HUES64 (cell line): ENCODE results near the gene SRP68.
"Not testable (repeated sequence)": the region's sequence is repeated elsewhere in the genome, so short reads cannot be mapped to it uniquely, and the experiment has no call there.

Source experiments
- H3K27ac ChIP-seq: 2 replicates; pipeline ENCODE4 v1.7.0; 2013; ENCODE audit warnings: low read depth, low read length, inconsistent platforms
- H3K27me3 ChIP-seq: 2 replicates; pipeline ENCODE4 v1.6.1; 2013; ENCODE audit warnings: mild to moderate bottlenecking, low read length; ENCODE audit not compliant: insufficient read depth
- H3K36me3 ChIP-seq: 2 replicates; pipeline ENCODE4 v1.6.1; 2013; ENCODE audit warnings: mild to moderate bottlenecking, low read length; ENCODE audit not compliant: insufficient read depth
- H3K4me1 ChIP-seq: 2 replicates; pipeline ENCODE4 v1.6.1; 2013; ENCODE audit warnings: mild to moderate bottlenecking, low read length, moderate library complexity; ENCODE audit not compliant: insufficient read depth
- H3K4me3 ChIP-seq: 2 replicates; pipeline ENCODE4 v1.5.1; 2013; ENCODE audit warnings: mild to moderate bottlenecking, low read length, moderate library complexity
- H3K9ac ChIP-seq: 2 replicates; pipeline ENCODE4 v1.6.1; 2013; ENCODE audit warnings: mild to moderate bottlenecking, low read depth, low read length
- H3K9me3 ChIP-seq: 2 replicates; pipeline ENCODE4 v1.6.1; 2013; ENCODE audit warnings: low read depth, low read length; ENCODE audit not compliant: insufficient read depth
- WGBS: fragments of 150-250, 120-280 bp; methylation state at CpG from one replicate; pipeline ENCODE4 v1.1.7; 2013; ENCODE audit warnings: missing lambda C conversion rate; 5-methylcytosine and 5-hydroxymethylcytosine counted together

Gene SRP68

GRCh38 chr17:76080768-76081287, 8.5 kb upstream of the SRP68 start:
- H3K4me3 ChIP-seq, result no peak overlapping the region
- H3K9ac ChIP-seq, result 0 out of 2 replicates have a peak overlapping the region, but pooled peaks have one; percentile 48
- H3K4me1 ChIP-seq, result peaks cover 14% of the 10 kb centered on the region
- H3K27me3 ChIP-seq, result peaks cover 40% of the 10 kb centered on the region
- 60% methylated on average over 6 of the region's 6 CpGs for WGBS
- H3K27ac ChIP-seq, result no peak overlapping the region
- H3K9me3 ChIP-seq, result no peaks in the 10 kb centered on the region
- H3K36me3 ChIP-seq, result peaks cover 37% of the 10 kb centered on the region

- no peak overlapping the region for H3K27ac ChIP-seq
- H3K27me3 ChIP-seq, result peaks cover 47% of the 10 kb centered on the region
- 9% methylated on average over 23 of the region's 23 CpGs for WGBS
- H3K4me1 ChIP-seq, result peaks cover 14% of the 10 kb centered on the region
- H3K9me3 ChIP-seq, result no peaks in the 10 kb centered on the region
- H3K36me3 ChIP-seq, result peaks cover 31% of the 10 kb centered on the region
- peak overlapping the region; percentile 44 for H3K4me3 ChIP-seq
- H3K9ac ChIP-seq, result peak overlapping the region; percentile 48
Measured at GRCh38 chr17:76079956-76080767, 7.8 kb upstream of the SRP68 start.

- Histone ChIP-seq H3K9ac (no peak overlapping the region; the same call in 1 of the 2 replicates), H3K4me1 (peaks cover 14% of the 10 kb centered on the region), H3K27me3 (peaks cover 53% of the 10 kb centered on the region), H3K4me3 (peak overlapping the region; percentile 44; the same call in 1 of the 2 replicates), H3K36me3 (peaks cover 24% of the 10 kb centered on the region), H3K27ac (no peak overlapping the region), H3K9me3 (no peaks in the 10 kb centered on the region)
- WGBS, result 53% methylated on average over 9 of the region's 9 CpGs
Measured at GRCh38 chr17:76079535-76079955, 7.2 kb upstream of the SRP68 start.

GRCh38 chr17:76078860-76079534, 6.7 kb upstream of the SRP68 start, which contains the start of gene ZACN:
Gene ZACN, plus strand, starts transcription at chr17:76079182. Its CDS starts 83 bp downstream, at chr17:76079265.
- Histone ChIP-seq H3K36me3 (peaks cover 19% of the 10 kb centered on the region), H3K4me1 (peaks cover 14% of the 10 kb centered on the region), H3K4me3 (peak within 1 kb of the TSS; percentile 44), H3K9me3 (no peaks in the 10 kb centered on the region), H3K27ac (no peak within 1 kb of the TSS), H3K27me3 (peaks cover 59% of the 10 kb centered on the region), H3K9ac (peak within 1 kb of the TSS; percentile 48)
- WGBS, result 80% methylated on average over 17 of the region's 17 CpGs

- H3K27ac ChIP-seq, H3K4me3 ChIP-seq, H3K9me3 ChIP-seq, H3K9ac ChIP-seq: not testable (repeated sequence)
- Histone ChIP-seq H3K27me3 (peaks cover 65% of the 10 kb centered on the region), H3K4me1 (peaks cover 14% of the 10 kb centered on the region), H3K36me3 (peaks cover 13% of the 10 kb centered on the region)
- 85% methylated on average over 5 of the region's 5 CpGs for WGBS
Measured at GRCh38 chr17:76078370-76078769, 6.1 kb upstream of the SRP68 start.

- WGBS, result 54% methylated on average over 10 of the region's 12 CpGs
- Histone ChIP-seq H3K27me3 (peaks cover 68% of the 10 kb centered on the region), H3K36me3 (peaks cover 6% of the 10 kb centered on the region), H3K27ac (no peak overlapping the region), H3K9ac (no peak overlapping the region), H3K4me1 (peaks cover 14% of the 10 kb centered on the region), H3K4me3 (no peak overlapping the region), H3K9me3 (no peaks in the 10 kb centered on the region)
Measured at GRCh38 chr17:76077584-76078110, 5.3 kb upstream of the SRP68 start.

- Histone ChIP-seq H3K9me3 (no peaks in the 10 kb centered on the region), H3K9ac (no peak overlapping the region), H3K4me3 (peak overlapping the region; percentile 39), H3K4me1 (peaks cover 14% of the 10 kb centered on the region), H3K36me3 (no peaks in the 10 kb centered on the region), H3K27me3 (peaks cover 68% of the 10 kb centered on the region), H3K27ac (no peak overlapping the region)
- 11% methylated on average over 82 of the region's 82 CpGs for WGBS
Measured at GRCh38 chr17:76076765-76077583, 4.7 kb upstream of the SRP68 start.

- H3K9me3 ChIP-seq, result no peaks in the 10 kb centered on the region
- no peak overlapping the region for H3K27ac ChIP-seq
- H3K4me1 ChIP-seq, result peaks cover 14% of the 10 kb centered on the region
- 6% methylated on average over 41 of the region's 41 CpGs for WGBS
- H3K27me3 ChIP-seq, result peaks cover 68% of the 10 kb centered on the region
- H3K36me3 ChIP-seq, result no peaks in the 10 kb centered on the region
- H3K9ac ChIP-seq, result no peak overlapping the region
- peak overlapping the region; percentile 39 for H3K4me3 ChIP-seq
Measured at GRCh38 chr17:76076146-76076764, 3.9 kb upstream of the SRP68 start.

GRCh38 chr17:76075364-76076145, 3.2 kb upstream of the SRP68 start:
- WGBS, result 5% methylated on average over 48 of the region's 48 CpGs
- H3K4me1 ChIP-seq, result peaks cover 16% of the 10 kb centered on the region
- H3K9ac ChIP-seq, result no peak overlapping the region
- H3K4me3 ChIP-seq, result peak overlapping the region; percentile 39
- H3K27me3 ChIP-seq, result peaks cover 68% of the 10 kb centered on the region
- no peaks in the 10 kb centered on the region for H3K9me3 ChIP-seq
- no peak overlapping the region for H3K27ac ChIP-seq
- no peaks in the 10 kb centered on the region for H3K36me3 ChIP-seq
